Muscle layer of colon (tissue), 2 donors: ENCODE measurements around the gene HSFY2.
"Not testable (repeated sequence)": the region's sequence is repeated elsewhere in the genome, so short reads cannot be mapped to it uniquely, and the experiment has no call there.

Source experiments
- H3K27ac ChIP-seq: one replicate; pipeline ENCODE4 v1.7.0; 2013; ENCODE audit warnings: low read depth, mild to moderate bottlenecking, low read length, moderate library complexity
- H3K27me3 ChIP-seq, 2 donors: one replicate each; pipeline ENCODE4 v1.7.0; 2013; ENCODE audit warnings: low read length in 2 of 2, mild to moderate bottlenecking in 2 of 2; ENCODE audit not compliant: insufficient read depth in 2 of 2, control insufficient read depth in 1 of 2
- H3K36me3 ChIP-seq: one replicate; pipeline ENCODE4 v1.7.0; 2013; ENCODE audit warnings: mild to moderate bottlenecking, low read length; ENCODE audit not compliant: insufficient read depth
- H3K4me1 ChIP-seq: one replicate; pipeline ENCODE4 v1.7.0; 2013; ENCODE audit warnings: mild to moderate bottlenecking, low read length; ENCODE audit not compliant: insufficient read depth
- H3K4me3 ChIP-seq, 2 donors: one replicate each; pipeline ENCODE4 v1.7.0; 2013; ENCODE audit warnings: low read length in 2 of 2, low read depth in 1 of 2, mild to moderate bottlenecking in 1 of 2, moderate library complexity in 1 of 2
- H3K9ac ChIP-seq: one replicate; pipeline ENCODE4 v1.7.0; 2013; ENCODE audit warnings: low read length
- H3K9me3 ChIP-seq: one replicate; pipeline ENCODE4 v1.7.0; 2013; ENCODE audit warnings: mild to moderate bottlenecking, low read length
- donor health status: abdominal sarcoma.
- donor health status: Adenocarcinoma of cecum.

The HSFY2 gene

GRCh38 chrY:18773635-18774034, at the start of gene HSFY2:
TSS of gene HSFY2 (minus strand) at chrY:18773735. CDS start at chrY:18773618, 117 bp downstream.
- not testable (repeated sequence) for H3K27ac ChIP-seq, H3K4me3 ChIP-seq

GRCh38 chrY:18815751-18816150, 42.2 kb upstream of the HSFY2 start:
- not testable (repeated sequence) for H3K36me3 ChIP-seq, H3K4me1 ChIP-seq, H3K9me3 ChIP-seq, H3K4me3 ChIP-seq, H3K27ac ChIP-seq, H3K27me3 ChIP-seq, H3K9ac ChIP-seq

More at GRCh38 chrY:18773635-18774034, at the start of gene HSFY2:
- H3K27me3 ChIP-seq, H3K9me3 ChIP-seq, H3K4me1 ChIP-seq, H3K36me3 ChIP-seq, H3K9ac ChIP-seq: not testable (repeated sequence)

GRCh38 chrY:18788757-18789406, 15.3 kb upstream of the HSFY2 start:
- not testable (repeated sequence) for H3K36me3 ChIP-seq, H3K27me3 ChIP-seq, H3K9me3 ChIP-seq, H3K27ac ChIP-seq, H3K4me3 ChIP-seq, H3K9ac ChIP-seq, H3K4me1 ChIP-seq

- H3K9me3 ChIP-seq, H3K27ac ChIP-seq, H3K9ac ChIP-seq, H3K4me3 ChIP-seq, H3K4me1 ChIP-seq, H3K36me3 ChIP-seq, H3K27me3 ChIP-seq: not testable (repeated sequence)
These were observed 19.5 kb downstream of the HSFY2 start for GRCh38 chrY:18754077-18754476.

- H3K27me3 ChIP-seq, H3K9me3 ChIP-seq, H3K27ac ChIP-seq, H3K36me3 ChIP-seq, H3K4me1 ChIP-seq, H3K9ac ChIP-seq, H3K4me3 ChIP-seq: not testable (repeated sequence)
These were observed 20.3 kb downstream of the HSFY2 start for GRCh38 chrY:18753133-18753815.

- H3K4me1 ChIP-seq, H3K27ac ChIP-seq, H3K9me3 ChIP-seq, H3K27me3 ChIP-seq, H3K9ac ChIP-seq, H3K4me3 ChIP-seq, H3K36me3 ChIP-seq: not testable (repeated sequence)
These were observed 49.8 kb downstream of the HSFY2 start for GRCh38 chrY:18723714-18724113.
